ENCODE measurements around the gene ZNF418. TPM values are rescaled to one million over a fixed set of nuclear protein-coding genes. Genes with fewer than 3 reads are reported as not detected.
A peak's percentile ranks its signal among the peaks of the same experiment; 100 is the strongest.

ZNF418 gene
- total and polyA plus RNA-seq, 11 donors: 3.5 to 17.0 (median 10.2) TPM

DNA sequence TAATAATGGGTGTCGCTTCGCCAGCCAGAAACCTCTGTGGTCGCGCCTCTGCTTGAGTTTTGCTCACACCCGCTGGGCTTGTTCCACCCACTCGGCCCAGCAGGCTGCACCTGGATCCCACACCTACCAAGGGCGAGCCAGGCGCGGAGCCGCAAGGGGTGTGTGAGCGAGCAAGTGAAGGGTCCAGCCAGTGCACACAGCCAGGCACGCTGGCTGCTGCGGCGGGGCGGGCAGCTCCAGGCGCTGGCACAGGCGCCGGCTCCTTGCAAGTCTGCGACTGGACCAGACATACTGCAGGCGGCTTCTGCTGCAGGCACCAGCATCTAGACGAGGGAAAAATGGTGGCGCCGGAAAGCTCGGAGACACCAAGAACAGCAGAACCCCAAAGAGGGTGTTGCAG, 14.1 kb upstream of the ZNF418 start:
- intact Hi-C loops (cut with DNase I): loop anchor here in 1 of 10 donors (10.0 kb wide), 1 partner anchor 206 kb away; the partner anchor contains the start of gene ZNF329
- ATAC-seq (no peak), DNase-seq (no peak)
- 91 to 95% (median 93%) methylated on average over 22 to 24 of the region's 24 CpGs for WGBS, 4 donors
- TF ChIP-seq POLR2A (IDR thresholded peaks at IDR 0.05): no peak
- H3K9me3 ChIP-seq: peaks cover 0 to 32% (median 0%) of the 10 kb centered on the region in 12 donors
- peaks cover 0 to 24% (median 12%) of the 10 kb centered on the region in 12 donors for H3K4me1 ChIP-seq
- peaks cover 0 to 2% (median 0%) of the 10 kb centered on the region in 9 donors for H3K36me3 ChIP-seq
- no peak overlapping the region for H3K27ac ChIP-seq
- H3K27me3 ChIP-seq: no peaks in the 10 kb centered on the region
- no peak overlapping the region for H3K4me3 ChIP-seq

DNA sequence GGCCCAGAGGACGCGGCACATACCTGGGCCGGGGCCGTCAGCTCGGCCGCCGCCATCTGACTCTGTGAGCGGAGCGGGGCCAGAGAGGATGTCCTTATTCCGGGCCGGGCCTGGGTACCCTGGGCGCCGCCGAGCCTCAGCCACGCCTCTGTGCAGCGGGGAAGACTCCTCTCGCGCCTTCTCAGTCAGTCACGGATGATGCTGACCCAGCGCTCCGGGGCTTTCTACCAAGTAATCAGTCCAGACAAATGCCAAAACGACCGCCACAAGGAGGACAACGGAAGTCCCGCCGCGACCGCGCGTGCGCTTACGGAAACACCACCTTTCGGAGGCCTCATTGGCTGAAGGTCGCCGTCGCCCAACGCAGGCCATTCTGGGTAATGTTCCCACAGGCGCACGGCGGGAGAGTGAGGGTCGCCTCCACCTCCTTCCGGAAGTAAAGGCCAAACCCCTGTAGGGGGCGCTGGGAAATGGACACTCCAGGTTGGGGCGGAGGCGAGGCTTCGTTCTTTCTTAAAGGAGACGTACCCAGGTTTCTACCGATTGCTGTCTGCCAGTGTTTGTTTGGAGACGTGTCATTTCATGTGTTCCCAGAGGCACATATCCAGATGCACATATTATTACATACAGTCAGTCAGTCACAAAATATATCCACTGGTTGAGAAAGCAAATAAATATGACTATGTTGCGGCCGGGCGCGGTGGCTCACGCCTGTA, 12.4 kb upstream of the ZNF418 start, which contains the start of gene ZNF256:
ZNF256 (minus strand) TSS at position 288 of the 716 bp plus-strand sequence; CDS start at position 56, 232 bp downstream.
- ATAC-seq (peak; percentile 99), DNase-seq (peak; percentile 96 to 98 (median 97))
- 5 to 15% (median 7%) methylated on average over 24 to 54 of the region's 54 CpGs for WGBS, 4 donors
- H3K4me1 ChIP-seq: peaks cover 0 to 24% (median 12%) of the 10 kb centered on the region in 12 donors
- no peaks in the 10 kb centered on the region for H3K27me3 ChIP-seq
- TF ChIP-seq POLR2A (IDR thresholded peaks at IDR 0.05): peak in 1 of 2 donors; percentile 56
- TF ChIP-seq, protein P1, sequence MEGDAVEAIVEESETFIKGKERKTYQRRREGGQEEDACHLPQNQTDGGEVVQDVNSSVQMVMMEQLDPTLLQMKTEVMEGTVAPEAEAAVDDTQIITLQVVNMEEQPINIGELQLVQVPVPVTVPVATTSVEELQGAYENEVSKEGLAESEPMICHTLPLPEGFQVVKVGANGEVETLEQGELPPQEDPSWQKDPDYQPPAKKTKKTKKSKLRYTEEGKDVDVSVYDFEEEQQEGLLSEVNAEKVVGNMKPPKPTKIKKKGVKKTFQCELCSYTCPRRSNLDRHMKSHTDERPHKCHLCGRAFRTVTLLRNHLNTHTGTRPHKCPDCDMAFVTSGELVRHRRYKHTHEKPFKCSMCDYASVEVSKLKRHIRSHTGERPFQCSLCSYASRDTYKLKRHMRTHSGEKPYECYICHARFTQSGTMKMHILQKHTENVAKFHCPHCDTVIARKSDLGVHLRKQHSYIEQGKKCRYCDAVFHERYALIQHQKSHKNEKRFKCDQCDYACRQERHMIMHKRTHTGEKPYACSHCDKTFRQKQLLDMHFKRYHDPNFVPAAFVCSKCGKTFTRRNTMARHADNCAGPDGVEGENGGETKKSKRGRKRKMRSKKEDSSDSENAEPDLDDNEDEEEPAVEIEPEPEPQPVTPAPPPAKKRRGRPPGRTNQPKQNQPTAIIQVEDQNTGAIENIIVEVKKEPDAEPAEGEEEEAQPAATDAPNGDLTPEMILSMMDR (IDR thresholded peaks at IDR 0.05): peak; percentile 61 to 93 (median 77)
- H3K36me3 ChIP-seq: peaks cover 0 to 17% (median 16%) of the 10 kb centered on the region in 9 donors
- peak within 1 kb of the TSS; percentile 70 to 100 (median 98) for H3K4me3 ChIP-seq
- H3K27ac ChIP-seq: peak within 1 kb of the TSS; percentile 42 to 95 (median 90)
- H3K9me3 ChIP-seq: peaks cover 0 to 40% (median 9%) of the 10 kb centered on the region in 12 donors
- intact Hi-C loops (cut with DNase I): loop anchor here in 2 of 10 donors (2.0 to 10.0 kb wide), 2 partner anchors 55 to 207 kb away; partner anchors contain the start of genes ZNF329 (in 1 of the 2) and ZNF606 (in 1 of the 2)

DNA sequence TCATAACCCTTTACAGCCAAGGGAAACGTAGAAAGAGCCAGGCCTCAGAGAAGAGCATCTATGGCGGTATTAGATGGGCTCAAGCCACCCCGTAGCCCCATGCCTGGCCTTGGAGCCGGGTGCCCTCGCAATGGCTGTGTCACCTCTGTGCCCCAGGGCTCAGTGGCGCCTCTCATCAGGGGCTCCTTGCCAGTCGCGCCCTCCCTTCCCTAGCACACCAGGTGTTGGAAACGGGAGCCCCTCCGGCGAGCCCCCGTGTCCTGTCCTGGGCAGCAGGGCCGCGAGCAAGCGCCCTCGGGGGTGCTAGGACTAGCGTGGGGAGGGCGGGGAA, 11.9 kb upstream of the ZNF418 start:
- TF ChIP-seq, protein P1 (IDR thresholded peaks at IDR 0.05): no peak
- no peak for TF ChIP-seq POLR2A (IDR thresholded peaks at IDR 0.05)
- Histone ChIP-seq H3K36me3 (peaks cover 0 to 23% (median 21%) of the 10 kb centered on the region in 9 donors), H3K4me3 (peak overlapping the region; percentile 70 to 100 (median 98)), H3K4me1 (peaks cover 0 to 24% (median 12%) of the 10 kb centered on the region in 12 donors), H3K9me3 (peaks cover 0 to 46% (median 10%) of the 10 kb centered on the region in 12 donors), H3K27me3 (no peaks in the 10 kb centered on the region), H3K27ac (peak overlapping the region; percentile 42 to 95 (median 90))
- 0% methylated on average over 2 to 18 of the region's 18 CpGs for WGBS, 4 donors
- intact Hi-C loops (cut with DNase I): loop anchor here in 2 of 10 donors (2.0 to 10.0 kb wide), 2 partner anchors 56 to 208 kb away; partner anchors contain the start of genes ZNF329 (in 1 of the 2) and ZNF606 (in 1 of the 2)
- ATAC-seq: peak in 1 of 4 donors; percentile 17
- peak in 2 of 5 donors; percentile 30 to 69 for DNase-seq

DNA sequence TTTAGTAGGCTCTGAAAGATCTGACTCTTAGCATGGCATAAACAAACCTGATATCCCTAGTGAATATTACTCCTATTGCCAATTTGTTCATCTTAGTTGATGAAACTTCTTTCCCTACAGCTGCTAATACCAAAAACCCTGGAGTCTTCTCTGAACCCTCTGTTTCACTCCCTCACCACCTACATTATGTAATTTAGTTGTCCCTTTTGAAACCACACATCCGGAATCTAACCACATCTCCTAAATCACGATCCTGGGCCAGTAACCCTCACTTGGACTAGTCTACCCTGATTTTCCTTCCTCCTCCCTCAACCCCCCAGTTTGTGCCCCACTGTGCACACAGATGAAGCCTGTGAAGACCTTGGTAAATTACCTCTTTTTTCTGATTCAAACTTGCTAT, 11.1 kb upstream of the ZNF418 start:
- H3K36me3 ChIP-seq: peaks cover 0 to 30% (median 28%) of the 10 kb centered on the region in 9 donors
- peaks cover 0 to 53% (median 16%) of the 10 kb centered on the region in 12 donors for H3K9me3 ChIP-seq
- intact Hi-C loops (cut with DNase I): loop anchor here in 2 of 10 donors (2.0 to 10.0 kb wide), 2 partner anchors 56 to 208 kb away; partner anchors contain the start of genes ZNF329 (in 1 of the 2) and ZNF606 (in 1 of the 2)
- TF ChIP-seq, protein P1 (IDR thresholded peaks at IDR 0.05): no peak
- TF ChIP-seq POLR2A (IDR thresholded peaks at IDR 0.05): no peak
- DNase-seq (no peak), ATAC-seq (no peak)
- H3K27me3 ChIP-seq: no peaks in the 10 kb centered on the region
- peak overlapping the region in 3 of 12 donors; percentile 90 to 95 (median 93) for H3K27ac ChIP-seq
- 53 to 66% (median 58%) methylated on average over 2 of the region's 2 CpGs for WGBS, 4 donors
- H3K4me3 ChIP-seq: peak overlapping the region in 11 of 12 donors; percentile 70 to 100 (median 97)
- peaks cover 0 to 24% (median 12%) of the 10 kb centered on the region in 12 donors for H3K4me1 ChIP-seq

Data from heart left ventricle (tissue), 16 donors.